ENCODE data around the gene CUEDC1. TPM values are rescaled to one million over a fixed set of nuclear protein-coding genes. Genes with fewer than 3 reads are reported as not detected.

CUEDC1 gene
- polyA plus RNA-seq, 2 of the 4 experiments (the other 2 are of a cell fraction), result 44.3 to 90.6 TPM

- H3K4me3 ChIP-seq, result no peak overlapping the region
- peak overlapping the region; percentile 92 to 96 for H3K27ac ChIP-seq
- CTCF ChIA-PET, result interaction anchor here (0.7 to 48.7 kb wide), 7 partner anchors 13 to 112 kb away, joined by 3 to 1377 read pairs (median 70); partner anchors contain the start of genes CUEDC1, MRPS23, SRSF1 and VEZF1
- WGBS (ENCODE audit: missing lambda C conversion rate), result 97% methylated on average over 2 of the region's 2 CpGs
- no peak for DNase-seq (ENCODE audit: low read depth in 1 of 2, low spot score in 1 of 2)
- no peak for FAIRE-seq
- H3K4me2 ChIP-seq, result peak overlapping the region; percentile 64
- H3K4me1 ChIP-seq, result peaks cover 61% of the 10 kb centered on the region
- H3K9me3 ChIP-seq, result no peaks in the 10 kb centered on the region
- TF ChIP-seq KDM5A (IDR thresholded peaks at IDR 0.05) (no peak), RFX5 (IDR thresholded peaks at IDR 0.05) (no peak), FOXS1 (CRISPR knock-in tag; IDR thresholded peaks at IDR 0.05) (no peak), NR3C1 (IDR thresholded peaks at IDR 0.05) (no peak), PHF8 (IDR thresholded peaks at IDR 0.05; ENCODE audit: borderline replicate concordance, low read depth) (no peak), ZNF302 (CRISPR knock-in tag; IDR thresholded peaks at IDR 0.05) (no peak), HDAC2 (IDR thresholded peaks at IDR 0.05) (no peak), FOSB (CRISPR knock-in tag; IDR thresholded peaks at IDR 0.05) (no peak), MAZ (IDR thresholded peaks at IDR 0.05; ENCODE audit: borderline replicate concordance, low read depth, low read length) (no peak), HOXB13 (CRISPR knock-in tag; IDR thresholded peaks at IDR 0.05; ENCODE audit: low read depth) (no peak), MYC (IDR thresholded peaks at IDR 0.05; ENCODE audit: borderline replicate concordance, low read length) (no peak), CHD2 (IDR thresholded peaks at IDR 0.05; ENCODE audit: low read length, partially characterized antibody) (no peak)
- TF ChIP-seq, protein P1, sequence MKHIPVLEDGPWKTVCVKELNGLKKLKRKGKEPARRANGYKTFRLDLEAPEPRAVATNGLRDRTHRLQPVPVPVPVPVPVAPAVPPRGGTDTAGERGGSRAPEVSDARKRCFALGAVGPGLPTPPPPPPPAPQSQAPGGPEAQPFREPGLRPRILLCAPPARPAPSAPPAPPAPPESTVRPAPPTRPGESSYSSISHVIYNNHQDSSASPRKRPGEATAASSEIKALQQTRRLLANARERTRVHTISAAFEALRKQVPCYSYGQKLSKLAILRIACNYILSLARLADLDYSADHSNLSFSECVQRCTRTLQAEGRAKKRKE (CRISPR knock-in tag; IDR thresholded peaks at IDR 0.05; ENCODE audit: low read depth), result no peak
- TF ChIP-seq, protein P2, sequence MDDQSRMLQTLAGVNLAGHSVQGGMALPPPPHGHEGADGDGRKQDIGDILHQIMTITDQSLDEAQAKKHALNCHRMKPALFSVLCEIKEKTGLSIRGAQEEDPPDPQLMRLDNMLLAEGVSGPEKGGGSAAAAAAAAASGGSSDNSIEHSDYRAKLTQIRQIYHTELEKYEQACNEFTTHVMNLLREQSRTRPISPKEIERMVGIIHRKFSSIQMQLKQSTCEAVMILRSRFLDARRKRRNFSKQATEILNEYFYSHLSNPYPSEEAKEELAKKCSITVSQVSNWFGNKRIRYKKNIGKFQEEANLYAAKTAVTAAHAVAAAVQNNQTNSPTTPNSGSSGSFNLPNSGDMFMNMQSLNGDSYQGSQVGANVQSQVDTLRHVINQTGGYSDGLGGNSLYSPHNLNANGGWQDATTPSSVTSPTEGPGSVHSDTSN (IDR thresholded peaks at IDR 0.05), result no peak
- POLR2A ChIA-PET, result interaction anchor here (1.9 kb wide), 1 partner anchor 10 kb away, joined by 8 read pairs; no protein-coding TSS in a partner anchor
- ATAC-seq, result no peak
Measured at GRCh38 chr17:57889252-57889651, 66.0 kb downstream of the CUEDC1 start.

DNA sequence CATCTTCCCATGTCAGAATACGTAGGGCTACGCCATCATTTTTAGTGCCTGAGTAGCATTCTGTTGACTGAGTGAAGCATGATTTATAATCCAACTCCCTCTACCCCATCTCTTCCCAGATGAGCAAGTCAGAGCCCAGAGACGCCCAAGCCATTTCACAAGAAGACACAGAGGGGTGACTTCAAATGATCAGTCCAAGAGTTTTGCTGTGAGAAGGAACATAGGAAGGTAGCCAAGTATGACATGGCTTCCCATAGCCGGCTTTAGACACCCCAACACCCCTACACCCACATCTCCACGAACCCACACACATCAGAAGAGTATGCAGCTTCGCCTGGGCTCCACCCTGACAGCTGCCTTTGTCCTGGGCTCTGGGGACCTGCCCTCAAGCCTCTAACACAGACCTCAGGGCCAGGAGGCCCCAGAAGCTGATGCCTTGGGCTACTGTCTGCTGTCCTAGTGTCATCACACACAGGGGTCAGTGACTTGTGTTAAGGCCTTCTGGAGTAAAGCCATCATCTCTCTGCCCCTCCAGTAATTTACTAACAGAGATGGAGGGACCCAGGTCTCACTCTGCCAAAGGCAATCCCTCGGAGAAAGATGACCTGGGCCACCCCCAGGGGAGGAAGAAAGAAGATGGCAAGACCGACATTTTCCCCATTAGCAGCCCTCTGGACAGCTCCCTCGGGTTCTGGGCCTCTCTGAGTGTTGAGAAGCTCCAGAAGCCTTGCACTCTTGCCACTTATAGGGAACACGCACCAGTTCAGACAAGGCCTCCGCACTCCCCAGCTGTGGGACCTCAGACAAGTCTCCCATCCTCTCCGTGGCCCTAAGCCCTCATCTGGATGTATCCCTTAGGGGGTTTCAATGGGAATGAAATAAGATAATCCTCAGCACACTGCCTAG lies 66.6 kb downstream of the CUEDC1 start:
- CTCF ChIA-PET, result interaction anchor here (0.6 to 48.7 kb wide), 9 partner anchors 6 to 112 kb away, joined by 3 to 1377 read pairs (median 70); partner anchors contain the start of genes CUEDC1, MRPS23, SRSF1 and VEZF1
- FAIRE-seq (no peak), DNase-seq (ENCODE audit: low read depth in 1 of 2, low spot score in 1 of 2) (no peak), ATAC-seq (no peak)
- Histone ChIP-seq H3K4me3 (no peak overlapping the region), H3K9me3 (no peaks in the 10 kb centered on the region), H3K27ac (peak overlapping the region; percentile 92 to 96), H3K4me1 (peaks cover 54% of the 10 kb centered on the region), H3K4me2 (peak overlapping the region; percentile 64; the same call in 1 of the 3 replicates)
- WGBS (ENCODE audit: missing lambda C conversion rate), result 92% methylated on average over 12 of the region's 12 CpGs
- no peak for TF ChIP-seq MAZ (IDR thresholded peaks at IDR 0.05; ENCODE audit: borderline replicate concordance, low read depth, low read length)
- TF ChIP-seq FOSB (CRISPR knock-in tag; IDR thresholded peaks at IDR 0.05), result no peak
- no peak for TF ChIP-seq KDM1A (IDR thresholded peaks at IDR 0.05; ENCODE audit: low read depth)
- no peak for TF ChIP-seq ZSCAN20 (CRISPR knock-in tag; IDR thresholded peaks at IDR 0.05)
- TF ChIP-seq NR3C1 (IDR thresholded peaks at IDR 0.05), result no peak
- POLR2A ChIA-PET, result interaction anchor here (0.5 to 0.9 kb wide), 3 partner anchors 11 to 194 kb away, joined by 3 to 4 read pairs (median 3); no protein-coding TSS in a partner anchor

GRCh38 chr17:57887161-57887560 lies 68.1 kb downstream of the CUEDC1 start:
- H3K4me3 ChIP-seq, result no peak overlapping the region
- DNase-seq (ENCODE audit: low read depth in 1 of 2, low spot score in 1 of 2), result no peak
- ATAC-seq, result no peak
- H3K4me2 ChIP-seq, result no peak overlapping the region
- WGBS (ENCODE audit: missing lambda C conversion rate), result 97% methylated on average over 4 of the region's 4 CpGs
- FAIRE-seq, result no peak
- TF ChIP-seq POLR2A (IDR thresholded peaks at IDR 0.05; ENCODE audit: low read length) (no peak), RFX5 (IDR thresholded peaks at IDR 0.05) (no peak), ESRRA (IDR thresholded peaks at IDR 0.05; ENCODE audit: borderline replicate concordance, low read length) (no peak), MYC (IDR thresholded peaks at IDR 0.05; ENCODE audit: borderline replicate concordance, low read length) (no peak), HEYL (CRISPR knock-in tag; IDR thresholded peaks at IDR 0.05) (no peak), NPAS2 (CRISPR knock-in tag; IDR thresholded peaks at IDR 0.05; ENCODE audit: borderline replicate concordance) (no peak), CHD2 (IDR thresholded peaks at IDR 0.05; ENCODE audit: low read length, partially characterized antibody) (no peak), ZC3H11A (IDR thresholded peaks at IDR 0.05) (no peak), RAD21 (conservative IDR thresholded peaks at IDR 0.05 in 1 of 2, IDR thresholded peaks at IDR 0.05 in 1 of 2) (no peak), PHF8 (IDR thresholded peaks at IDR 0.05; ENCODE audit: borderline replicate concordance, low read depth) (no peak), BHLHE40 (IDR thresholded peaks at IDR 0.05; ENCODE audit: low read depth, low read length) (no peak), ZNF302 (CRISPR knock-in tag; IDR thresholded peaks at IDR 0.05) (no peak), TFCP2L1 (CRISPR knock-in tag; IDR thresholded peaks at IDR 0.05) (no peak)
- TF ChIP-seq, protein P3, sequence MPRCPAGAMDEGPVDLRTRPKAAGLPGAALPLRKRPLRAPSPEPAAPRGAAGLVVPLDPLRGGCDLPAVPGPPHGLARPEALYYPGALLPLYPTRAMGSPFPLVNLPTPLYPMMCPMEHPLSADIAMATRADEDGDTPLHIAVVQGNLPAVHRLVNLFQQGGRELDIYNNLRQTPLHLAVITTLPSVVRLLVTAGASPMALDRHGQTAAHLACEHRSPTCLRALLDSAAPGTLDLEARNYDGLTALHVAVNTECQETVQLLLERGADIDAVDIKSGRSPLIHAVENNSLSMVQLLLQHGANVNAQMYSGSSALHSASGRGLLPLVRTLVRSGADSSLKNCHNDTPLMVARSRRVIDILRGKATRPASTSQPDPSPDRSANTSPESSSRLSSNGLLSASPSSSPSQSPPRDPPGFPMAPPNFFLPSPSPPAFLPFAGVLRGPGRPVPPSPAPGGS (IDR thresholded peaks at IDR 0.05), result no peak
- TF ChIP-seq, protein P1 (CRISPR knock-in tag; IDR thresholded peaks at IDR 0.05; ENCODE audit: low read depth), result no peak
- no peaks in the 10 kb centered on the region for H3K9me3 ChIP-seq
- peak overlapping the region; percentile 19 to 92; a peak in 4 of 6 replicates for H3K27ac ChIP-seq
- H3K4me1 ChIP-seq, result peaks cover 54% of the 10 kb centered on the region
- ChIA-PET CTCF (interaction anchor here (0.6 to 48.7 kb wide), 7 partner anchors 8 to 235 kb away, joined by 3 to 1377 read pairs (median 4); partner anchors contain the start of genes CUEDC1, MRPS23, SRSF1 and VEZF1), POLR2A (interaction anchor here (0.6 to 1.0 kb wide), 2 partner anchors 8 to 99 kb away, joined by 3 to 4 read pairs; no protein-coding TSS in a partner anchor)
